ENCODE measurements around the gene L1CAM. TPM values are rescaled to one million over a fixed set of nuclear protein-coding genes. Genes with fewer than 3 reads are reported as not detected.

L1CAM gene
- total RNA-seq, 1 donor from 2014 or later, result 122 TPM

- TF ChIP-seq CTCF (IDR thresholded peaks at IDR 0.05; ENCODE audit: insufficient read depth, low read length, poor library complexity, severe bottlenecking), result no peak
- no peaks in the 10 kb centered on the region for H3K27me3 ChIP-seq (ENCODE audit: control insufficient read depth, insufficient read depth, low read length)
- no peak for DNase-seq (ENCODE audit: low read depth)
- no peak overlapping the region for H3K4me3 ChIP-seq (ENCODE audit: low read depth, low read length)
- H3K36me3 ChIP-seq (ENCODE audit: control insufficient read depth, insufficient read depth, low read length), result no peaks in the 10 kb centered on the region
Measured at GRCh38 chrX:153921511-153922446, 35.8 kb upstream of the L1CAM start.

DNA sequence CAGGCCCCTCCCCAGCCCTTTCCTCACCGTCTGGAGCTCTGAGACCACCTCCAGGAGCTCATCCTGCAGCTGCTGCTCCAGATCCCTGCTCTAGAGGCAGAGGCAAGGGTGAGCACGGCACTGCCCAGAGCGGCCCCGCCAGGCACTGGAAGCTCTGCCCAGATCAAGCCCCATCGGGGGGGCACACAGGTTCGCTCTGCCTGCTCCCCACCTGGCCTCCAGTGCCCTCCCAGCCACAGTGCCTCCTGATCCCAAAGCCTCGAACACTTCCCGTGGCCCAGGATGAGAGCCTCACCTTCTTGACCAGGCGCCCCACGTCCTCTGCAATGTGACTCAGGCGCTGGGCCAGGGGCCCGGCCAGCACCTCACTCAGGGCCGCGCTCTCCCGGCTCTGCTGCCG, 35.1 kb upstream of the L1CAM start:
- no peak for DNase-seq (ENCODE audit: low read depth)
- H3K27me3 ChIP-seq (ENCODE audit: control insufficient read depth, insufficient read depth, low read length), result no peaks in the 10 kb centered on the region
- H3K4me3 ChIP-seq (ENCODE audit: low read depth, low read length), result no peak overlapping the region
- no peak for TF ChIP-seq CTCF (IDR thresholded peaks at IDR 0.05; ENCODE audit: insufficient read depth, low read length, poor library complexity, severe bottlenecking)
- H3K36me3 ChIP-seq (ENCODE audit: control insufficient read depth, insufficient read depth, low read length), result no peaks in the 10 kb centered on the region

GRCh38 chrX:153920546-153920945, 34.6 kb upstream of the L1CAM start:
- no peak for DNase-seq (ENCODE audit: low read depth)

GRCh38 chrX:153919281-153919680, 33.3 kb upstream of the L1CAM start:
- no peak for DNase-seq (ENCODE audit: low read depth)
- Histone ChIP-seq H3K36me3 (ENCODE audit: control insufficient read depth, insufficient read depth, low read length) (no peaks in the 10 kb centered on the region), H3K4me3 (ENCODE audit: low read depth, low read length) (no peak overlapping the region), H3K27me3 (ENCODE audit: control insufficient read depth, insufficient read depth, low read length) (no peaks in the 10 kb centered on the region)
- TF ChIP-seq CTCF (IDR thresholded peaks at IDR 0.05; ENCODE audit: insufficient read depth, low read length, poor library complexity, severe bottlenecking), result no peak

More at GRCh38 chrX:153920546-153920945, 34.6 kb upstream of the L1CAM start:
- Histone ChIP-seq H3K4me3 (ENCODE audit: low read depth, low read length) (no peak overlapping the region), H3K36me3 (ENCODE audit: control insufficient read depth, insufficient read depth, low read length) (no peaks in the 10 kb centered on the region), H3K27me3 (ENCODE audit: control insufficient read depth, insufficient read depth, low read length) (no peaks in the 10 kb centered on the region)
- TF ChIP-seq CTCF (IDR thresholded peaks at IDR 0.05; ENCODE audit: insufficient read depth, low read length, poor library complexity, severe bottlenecking), result no peak

DNA sequence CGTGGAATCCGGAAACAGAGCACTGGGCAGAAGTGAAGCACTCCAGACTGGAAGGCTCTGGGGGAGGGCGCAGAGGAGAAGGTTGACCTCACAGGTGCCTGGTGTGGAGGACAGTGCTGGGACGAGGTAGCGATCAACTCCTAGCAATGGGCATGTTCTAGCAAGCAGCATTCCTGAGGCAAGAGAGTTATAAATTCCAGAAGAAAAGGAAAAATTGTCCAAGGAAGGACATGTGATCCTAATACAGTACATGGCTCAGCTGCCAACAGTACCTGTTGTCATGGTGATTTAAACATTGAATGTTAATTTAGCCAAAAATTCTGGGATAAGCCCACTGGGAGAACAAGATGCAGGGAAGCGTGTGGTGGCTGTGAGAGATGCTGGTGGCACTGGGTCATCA, 31.9 kb upstream of the L1CAM start:
- H3K36me3 ChIP-seq (ENCODE audit: control insufficient read depth, insufficient read depth, low read length), result no peaks in the 10 kb centered on the region
- no peak for TF ChIP-seq CTCF (IDR thresholded peaks at IDR 0.05; ENCODE audit: insufficient read depth, low read length, poor library complexity, severe bottlenecking)
- no peak overlapping the region for H3K4me3 ChIP-seq (ENCODE audit: low read depth, low read length)
- H3K27me3 ChIP-seq (ENCODE audit: control insufficient read depth, insufficient read depth, low read length), result no peaks in the 10 kb centered on the region
- no peak for DNase-seq (ENCODE audit: low read depth)
